GM15510 (cell line): ENCODE measurements around the gene GRIN2D.

Source experiments
- POLR2A ChIP-seq: IDR thresholded peaks from 3 replicates; pipeline ENCODE4 v1.6.1; 2011; ENCODE audit warnings: borderline replicate concordance; ENCODE audit not compliant: insufficient read length; ENCODE audit errors: extremely low read depth

Gene GRIN2D

DNA sequence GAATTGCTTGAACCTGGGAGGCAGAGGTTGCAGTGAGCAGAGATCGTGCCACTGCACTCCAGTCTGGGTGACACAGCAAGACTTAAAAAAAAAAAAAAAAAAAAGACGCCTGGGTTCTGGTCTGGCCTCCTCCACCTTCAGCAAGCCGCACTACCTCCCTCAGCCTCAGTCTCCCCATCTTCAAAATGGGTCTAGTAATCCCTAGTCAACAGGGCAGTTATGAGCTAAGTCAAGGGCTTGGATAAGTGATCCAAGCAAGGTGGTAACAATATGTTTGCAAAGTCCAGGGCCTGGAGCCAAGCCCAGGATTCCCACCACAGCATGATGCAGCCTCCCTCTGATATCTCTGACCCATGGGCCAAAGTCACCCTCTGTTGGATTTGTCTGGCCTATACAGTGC, 6.5 kb upstream of the GRIN2D start:
- no peak for TF ChIP-seq POLR2A

- no peak for TF ChIP-seq POLR2A
Observed at GRCh38 chr19:48390188-48391099, 3.0 kb upstream of the GRIN2D start.

GRCh38 chr19:48391100-48392005, 2.1 kb upstream of the GRIN2D start, which contains the start of gene KDELR1:
Gene KDELR1, minus strand, starts transcription at chr19:48391551. Its CDS starts 193 bp downstream, at chr19:48391358.
- peak; percentile 59 for TF ChIP-seq POLR2A

GRCh38 chr19:48392860-48393558, 459 bp upstream of the GRIN2D start:
- no peak for TF ChIP-seq POLR2A

DNA sequence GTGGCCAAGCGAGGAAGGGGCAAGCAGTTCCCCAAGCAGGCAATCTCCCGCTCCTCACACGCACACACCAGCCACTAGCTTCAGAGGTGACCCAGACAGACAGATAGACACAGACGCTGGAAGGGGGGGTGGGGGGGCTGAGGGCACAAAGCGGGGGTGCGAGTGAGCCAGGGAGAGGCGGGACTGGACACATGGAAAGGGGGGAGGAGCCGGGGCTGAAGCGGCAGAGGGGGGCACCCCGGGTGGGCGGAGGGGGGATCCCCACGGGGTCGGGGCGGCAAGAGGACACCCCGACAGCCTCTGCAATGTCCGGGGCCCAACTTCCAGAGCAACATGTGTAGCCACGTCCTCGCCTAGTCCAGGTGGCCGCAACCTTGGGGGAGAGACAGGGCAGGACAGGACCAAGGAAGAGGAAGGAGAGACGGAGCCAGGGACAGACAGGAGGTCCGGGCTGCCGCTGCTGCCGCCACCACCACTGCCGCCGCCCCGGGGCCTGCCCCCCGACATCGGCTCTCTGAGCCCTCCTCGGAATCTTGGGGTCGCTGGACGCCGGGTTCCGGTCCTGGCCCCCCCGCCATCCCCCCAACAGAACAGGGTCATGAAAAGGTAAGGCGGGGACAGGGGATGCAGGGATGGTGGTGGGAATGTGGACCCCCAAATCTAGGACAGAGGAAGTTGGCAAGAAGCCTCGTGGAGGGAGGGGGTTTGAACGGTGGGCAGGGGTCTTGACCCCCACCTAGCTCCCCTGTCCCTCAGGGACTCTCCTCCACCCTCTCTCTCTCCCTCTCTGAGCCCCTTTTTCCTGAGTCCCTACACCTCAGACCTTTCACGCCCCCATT, 1.1 kb downstream of the GRIN2D start:
- TF ChIP-seq POLR2A, result no peak

DNA sequence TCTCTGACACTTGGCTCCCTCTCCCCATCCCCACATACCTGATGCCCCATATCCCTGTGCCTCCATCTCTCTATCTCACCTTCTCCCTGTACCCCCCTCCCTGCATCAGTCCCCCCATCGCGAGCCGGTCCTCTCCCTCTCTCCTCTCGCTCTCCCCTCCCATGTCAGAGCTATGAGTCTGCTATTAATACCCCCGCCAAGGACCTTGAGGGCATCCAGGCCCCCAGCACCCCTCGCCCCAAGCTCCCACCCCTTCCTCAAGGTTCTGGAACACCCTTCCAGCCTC, 1.6 kb downstream of the GRIN2D start:
- no peak for TF ChIP-seq POLR2A

DNA sequence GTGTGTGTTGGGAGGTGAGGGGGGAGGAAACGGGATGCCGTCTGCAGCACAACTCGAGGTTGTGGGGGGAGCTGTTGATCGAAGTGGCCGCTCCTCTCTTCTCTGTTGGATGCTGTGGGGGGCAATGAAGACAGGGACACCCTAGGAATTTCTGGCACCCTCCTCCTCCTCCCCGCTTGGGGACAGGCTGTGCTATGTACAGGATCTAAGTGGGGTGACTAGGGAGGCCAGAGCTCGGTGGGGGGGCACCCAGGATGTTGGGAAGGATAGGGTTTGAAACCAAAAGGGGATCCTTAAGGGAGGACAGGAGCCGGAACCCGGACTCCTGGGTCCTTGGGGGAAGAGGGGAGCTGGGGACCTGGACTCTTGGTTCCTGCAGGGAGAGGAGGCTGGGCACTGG, 2.0 kb downstream of the GRIN2D start:
- no peak for TF ChIP-seq POLR2A

DNA sequence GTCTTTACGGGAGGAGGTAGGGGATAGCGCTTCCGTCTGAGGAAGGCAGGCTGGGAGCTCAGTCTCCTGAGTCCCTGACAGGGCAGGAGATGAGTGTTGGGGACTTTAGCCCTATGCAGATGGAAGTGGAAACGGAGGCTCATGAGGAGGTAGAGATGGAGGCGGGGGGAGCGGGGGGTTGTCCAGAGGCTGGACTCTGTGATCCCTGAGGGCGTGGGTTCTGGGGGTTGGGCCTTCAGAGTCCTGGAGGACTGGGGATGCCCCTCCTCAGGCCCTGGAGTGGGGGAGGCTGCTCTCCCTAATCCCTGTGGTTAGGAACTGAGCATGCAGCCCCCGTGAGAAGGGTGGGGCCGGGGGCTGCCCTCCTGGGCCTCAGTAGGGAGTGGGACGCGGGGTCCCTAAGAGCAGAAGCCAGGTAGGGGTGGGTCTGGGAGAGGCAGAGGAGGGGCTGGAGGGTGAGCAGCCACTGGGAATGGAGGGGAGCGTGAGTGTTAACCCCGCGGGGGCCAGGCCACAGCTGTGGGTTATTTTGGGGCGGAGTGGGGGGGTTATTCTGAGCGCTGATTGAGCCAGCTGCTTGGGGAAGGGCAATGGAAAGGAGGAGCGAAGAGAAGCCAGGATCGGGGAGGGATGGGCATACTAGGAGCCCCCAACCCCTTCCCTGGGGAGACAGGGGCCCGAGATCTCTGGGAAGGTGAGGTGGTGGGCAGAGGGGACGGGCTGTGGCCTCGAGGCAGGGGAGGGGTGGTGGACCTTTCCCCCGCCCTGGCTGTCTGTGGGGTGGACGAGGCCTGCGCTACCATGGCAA, 2.8 kb downstream of the GRIN2D start:
- no peak for TF ChIP-seq POLR2A

DNA sequence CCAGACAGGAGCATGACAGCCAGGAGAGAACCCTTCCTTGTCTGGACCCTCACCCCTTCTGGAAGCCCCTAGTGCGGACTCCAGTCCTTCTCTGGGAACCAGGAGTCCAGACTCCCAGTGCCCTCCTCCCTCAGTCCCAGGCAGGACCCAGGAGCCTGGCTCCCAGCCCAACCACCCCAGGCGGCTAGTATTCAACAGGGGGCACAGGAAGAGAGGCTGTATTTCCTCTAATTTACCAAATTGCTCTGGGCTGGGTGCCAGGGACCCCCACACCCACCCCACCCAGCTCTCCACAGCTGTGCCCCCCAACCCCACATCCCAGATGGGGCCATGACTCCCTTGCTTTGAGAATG, 3.3 kb downstream of the GRIN2D start:
- no peak for TF ChIP-seq POLR2A

- TF ChIP-seq POLR2A, result no peak
Observed at GRCh38 chr19:48397263-48398101, 4.0 kb downstream of the GRIN2D start.

DNA sequence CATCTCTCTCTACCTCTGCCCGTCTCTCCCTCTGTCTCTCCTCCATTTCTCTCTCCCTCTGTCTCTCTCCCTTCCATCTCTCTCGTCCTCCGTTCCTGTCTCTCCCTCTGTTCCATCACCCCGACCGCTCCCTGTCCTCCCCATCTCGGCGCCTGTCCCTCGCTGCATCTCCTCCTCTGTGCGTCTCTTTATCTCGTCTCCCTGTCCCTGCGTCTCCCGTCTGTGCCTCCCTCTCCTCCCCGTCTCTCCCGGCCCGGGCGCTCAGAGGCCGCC, 4.6 kb downstream of the GRIN2D start:
- TF ChIP-seq POLR2A, result no peak

DNA sequence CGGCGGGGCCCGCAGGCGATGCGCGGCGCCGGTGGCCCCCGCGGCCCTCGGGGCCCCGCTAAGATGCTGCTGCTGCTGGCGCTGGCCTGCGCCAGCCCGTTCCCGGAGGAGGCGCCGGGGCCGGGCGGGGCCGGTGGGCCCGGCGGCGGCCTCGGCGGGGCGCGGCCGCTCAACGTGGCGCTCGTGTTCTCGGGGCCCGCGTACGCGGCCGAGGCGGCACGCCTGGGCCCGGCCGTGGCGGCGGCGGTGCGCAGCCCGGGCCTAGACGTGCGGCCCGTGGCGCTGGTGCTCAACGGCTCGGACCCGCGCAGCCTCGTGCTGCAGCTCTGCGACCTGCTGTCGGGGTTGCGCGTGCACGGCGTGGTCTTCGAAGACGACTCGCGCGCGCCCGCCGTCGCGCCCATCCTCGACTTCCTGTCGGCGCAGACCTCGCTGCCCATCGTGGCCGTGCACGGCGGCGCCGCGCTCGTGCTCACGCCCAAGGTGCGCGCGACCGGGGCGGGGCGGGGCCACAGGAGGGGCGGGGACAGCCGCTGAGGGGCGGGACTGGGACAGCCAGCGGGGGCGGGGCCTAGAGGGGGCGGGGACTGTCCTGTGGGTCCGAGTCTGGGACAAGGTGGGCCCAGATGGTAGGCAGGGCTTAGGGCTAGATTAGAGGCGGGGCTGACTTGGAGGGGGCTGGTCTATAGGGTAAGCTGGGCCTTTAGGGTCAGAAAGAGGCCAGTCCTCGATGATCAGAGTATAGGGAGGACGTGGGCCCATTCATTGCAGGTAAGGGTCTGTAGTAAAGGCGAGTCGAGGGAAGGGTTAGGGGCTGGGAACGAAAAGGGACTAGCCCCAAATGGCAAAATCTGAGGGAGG, 5.1 kb downstream of the GRIN2D start:
- peak; percentile 70 for TF ChIP-seq POLR2A

DNA sequence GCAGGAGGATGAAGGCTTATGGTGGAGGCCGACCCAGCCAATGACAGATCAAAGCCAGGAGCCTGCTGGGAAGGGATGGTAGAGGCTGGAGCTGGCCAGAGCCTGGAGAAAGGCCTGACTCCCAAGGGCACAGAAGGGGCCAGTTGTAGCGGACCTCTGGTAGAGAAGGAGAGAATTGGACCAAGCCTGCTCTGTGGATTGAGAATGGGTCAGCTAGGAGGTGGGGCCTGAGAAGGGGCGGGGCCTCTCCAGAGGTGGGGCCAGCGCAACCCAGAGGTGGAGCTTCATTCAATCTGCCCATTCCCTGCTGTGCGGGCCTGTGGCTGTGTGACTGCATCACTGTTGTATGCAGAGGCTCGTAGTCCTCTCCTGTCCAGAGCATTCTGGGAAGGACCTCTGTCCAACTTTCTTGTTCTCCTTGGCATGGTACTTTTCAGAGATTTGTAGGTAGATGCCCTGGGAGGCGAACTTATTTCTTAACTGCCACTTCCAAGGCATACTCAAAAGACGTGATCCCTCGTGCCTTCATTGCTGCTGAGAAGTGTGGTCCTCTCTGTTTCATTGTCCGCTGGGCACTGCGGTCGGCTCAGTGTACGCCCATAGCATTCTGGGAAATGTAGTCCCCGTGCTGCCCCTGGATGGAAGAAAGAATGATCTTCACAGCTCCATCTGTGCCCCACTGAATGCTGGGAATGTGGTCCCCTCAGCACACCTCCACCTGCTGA, 6.7 kb downstream of the GRIN2D start:
- no peak for TF ChIP-seq POLR2A
